GM23338 (cell line): ENCODE results near the gene GPR158. TPM values are rescaled to one million over a fixed set of nuclear protein-coding genes. Genes with fewer than 3 reads are reported as not detected.

ENCODE experiments used
- ATAC-seq: fragments of 200-7000 bp; cut with Tn5 transposase; 3 replicates; pipeline ENCODE4 v1.9.1; 2020
- DNase-seq: peaks from one replicate; pipeline ENCODE4 v3.0.0-alpha.2; 2015; ENCODE audit warnings: low spot score
- H2AFZ ChIP-seq: fragments of 200-600 bp; sonication (generic); 2 replicates; pipeline ENCODE4 v1.8.0; 2016; ENCODE audit warnings: antibody characterized with exemption, mild to moderate bottlenecking, moderate library complexity
- H3F3A ChIP-seq: fragments of 200-600 bp; sonication (generic); replicated peaks from 2 replicates; pipeline ENCODE4 v1.8.0; 2017; ENCODE audit warnings: antibody characterized with exemption, mixed run types, low read depth
- H3K27ac ChIP-seq: fragments of 200-600 bp; sonication (generic); 2 replicates; pipeline ENCODE4 v1.6.1; 2016; ENCODE audit warnings: low read depth
- H3K27me3 ChIP-seq: fragments of 200-600 bp; sonication (generic); 2 replicates; pipeline ENCODE4 v1.8.0; 2016; ENCODE audit warnings: mild to moderate bottlenecking, mixed run types, moderate library complexity; ENCODE audit not compliant: insufficient read depth
- H3K36me3 ChIP-seq: fragments of 200-600 bp; sonication (generic); 2 replicates; pipeline ENCODE4 v1.8.0; 2016; ENCODE audit warnings: mild to moderate bottlenecking; ENCODE audit not compliant: insufficient read depth
- H3K4me1 ChIP-seq: fragments of 200-600 bp; sonication (generic); 2 replicates; pipeline ENCODE4 v1.8.0; 2016; ENCODE audit warnings: mild to moderate bottlenecking, moderate library complexity; ENCODE audit not compliant: insufficient read depth
- H3K4me2 ChIP-seq: fragments of 200-600 bp; sonication (generic); 2 replicates; pipeline ENCODE4 v1.7.1; 2017; ENCODE audit warnings: mixed run types
- H3K4me3 ChIP-seq: fragments of 200-600 bp; sonication (generic); 2 replicates; pipeline ENCODE4 v1.6.1; 2016; ENCODE audit warnings: mixed run types
- H3K79me2 ChIP-seq: fragments of 200-600 bp; sonication (generic); replicated peaks from 2 replicates; pipeline ENCODE4 v1.8.0; 2017; ENCODE audit warnings: mild to moderate bottlenecking; ENCODE audit not compliant: insufficient read depth
- H3K9me2 ChIP-seq: fragments of 200-600 bp; sonication (generic); 2 replicates; pipeline ENCODE4 v1.8.0; 2017; ENCODE audit not compliant: insufficient read depth
- H4K20me1 ChIP-seq: fragments of 200-600 bp; sonication (generic); replicated peaks from 2 replicates; pipeline ENCODE4 v1.8.0; 2017; ENCODE audit warnings: mild to moderate bottlenecking; ENCODE audit not compliant: insufficient read depth
- H3K27ac Mint-ChIP-seq: 2 replicates; pipeline ENCODE4 v1.8.0; 2020; ENCODE audit warnings: inconsistent platforms, mild to moderate bottlenecking, moderate library complexity, mixed read lengths
- H3K27me3 Mint-ChIP-seq: 3 replicates; pipeline ENCODE4 v1.8.0; 2022; ENCODE audit warnings: low read depth, mild to moderate bottlenecking, moderate library complexity, mixed read lengths, inconsistent platforms; ENCODE audit not compliant: insufficient read depth, poor library complexity
- H3K36me3 Mint-ChIP-seq: 3 replicates; pipeline ENCODE4 v1.8.0; 2021; ENCODE audit warnings: low read depth, mild to moderate bottlenecking, inconsistent platforms, moderate library complexity, mixed read lengths
- H3K4me1 Mint-ChIP-seq: 3 replicates; pipeline ENCODE4 v1.8.0; 2020; ENCODE audit warnings: mild to moderate bottlenecking, inconsistent platforms, mixed read lengths
- H3K4me3 Mint-ChIP-seq: 3 replicates; pipeline ENCODE4 v1.8.0; 2021; ENCODE audit warnings: moderate library complexity, mild to moderate bottlenecking, inconsistent platforms, mixed read lengths
- H3K9me3 Mint-ChIP-seq: 3 replicates; pipeline ENCODE4 v1.8.0; 2020; ENCODE audit warnings: moderate library complexity, mild to moderate bottlenecking, inconsistent platforms, mixed read lengths
- CREB1 ChIP-seq: fragments of 250-450 bp; sonication (Bioruptor Pico); IDR thresholded peaks from 2 replicates; pipeline ENCODE4 v1.5.0; 2020; ENCODE audit warnings: low read depth, mild to moderate bottlenecking, moderate library complexity
- EZH2 ChIP-seq: fragments of 200-600 bp; sonication (generic); IDR thresholded peaks from one replicate; pipeline ENCODE4 v1.8.0; 2017; ENCODE audit warnings: antibody characterized with exemption, mild to moderate bottlenecking, low read depth; ENCODE audit not compliant: unreplicated experiment
- EZH2phosphoT487 ChIP-seq: fragments of 200-600 bp; sonication (generic); IDR thresholded peaks from one replicate; pipeline ENCODE4 v1.8.1; 2018; ENCODE audit warnings: antibody characterized with exemption; ENCODE audit not compliant: unreplicated experiment
- JUNB ChIP-seq: IDR thresholded peaks from one replicate; pipeline ENCODE4 v1.6.1; 2016; ENCODE audit warnings: antibody characterized with exemption; ENCODE audit not compliant: unreplicated experiment
- NANOG ChIP-seq: IDR thresholded peaks from 2 replicates; pipeline ENCODE4 v1.6.1; 2016; ENCODE audit warnings: antibody characterized with exemption, borderline replicate concordance
- POLR2AphosphoS5 ChIP-seq: IDR thresholded peaks from 2 replicates; pipeline ENCODE4 v1.6.1; 2016; ENCODE audit warnings: antibody characterized with exemption, low read depth
- REST ChIP-seq: IDR thresholded peaks from one replicate; pipeline ENCODE4 v1.6.1; 2018; ENCODE audit warnings: antibody characterized with exemption; ENCODE audit not compliant: unreplicated experiment
- STAT1 ChIP-seq: IDR thresholded peaks from one replicate; pipeline ENCODE4 v1.6.1; 2016; ENCODE audit warnings: antibody characterized with exemption; ENCODE audit not compliant: unreplicated experiment
- ZNF114 ChIP-seq: fragments of 250-450 bp; sonication (Bioruptor Pico); IDR thresholded peaks from 2 replicates; pipeline ENCODE4 v1.5.0; 2020; ENCODE audit warnings: mild to moderate bottlenecking, moderate library complexity
- ZNF331 ChIP-seq: fragments of 250-450 bp; sonication (Bioruptor Pico); IDR thresholded peaks from 2 replicates; pipeline ENCODE4 v1.5.0; 2020; ENCODE audit warnings: low read depth, mild to moderate bottlenecking, moderate library complexity
- ZNF462 ChIP-seq: fragments of 250-450 bp; sonication (Bioruptor Pico); IDR thresholded peaks from 2 replicates; pipeline ENCODE4 v1.5.0; 2020; ENCODE audit warnings: mild to moderate bottlenecking, moderate library complexity
- polyA plus RNA-seq: library from polyadenylated mRNA; unstranded; fragments of >200 nt; fragmentation: Nextera tagmentation; extraction: Ambion mirVana; gene quantifications from 2 replicates; pipeline ENCODE4 v1.2.1, GENCODE V29; 2016
- total RNA-seq: library from RNA; depleted of rRNA; stranded (reverse); fragments of >200 nt; shearing (Covaris generic); gene quantifications from 2 replicates; pipeline ENCODE4 v1.2.3, GENCODE V29; 2014
- TF ChIP-seq, protein P1 (sequence below), 2 experiments: fragments of 200-600 bp in 1 of 2; sonication (generic) in 1 of 2; conservative IDR thresholded peaks; 2 replicates each; pipeline versions ENCODE4 v1.5.1 to v1.6.1; 2016 to 2017; ENCODE audit warnings: antibody characterized with exemption in 2 of 2, low read depth in 2 of 2, mild to moderate bottlenecking in 2 of 2, moderate library complexity in 1 of 2
- TF ChIP-seq, protein P2 (sequence below): IDR thresholded peaks from 2 replicates; pipeline ENCODE4 v1.6.1; 2016; ENCODE audit warnings: antibody characterized with exemption

The GPR158 gene
- total and polyA plus RNA-seq, 2 experiments from 2014 or later = 0.13 to 1.5 TPM

DNA sequence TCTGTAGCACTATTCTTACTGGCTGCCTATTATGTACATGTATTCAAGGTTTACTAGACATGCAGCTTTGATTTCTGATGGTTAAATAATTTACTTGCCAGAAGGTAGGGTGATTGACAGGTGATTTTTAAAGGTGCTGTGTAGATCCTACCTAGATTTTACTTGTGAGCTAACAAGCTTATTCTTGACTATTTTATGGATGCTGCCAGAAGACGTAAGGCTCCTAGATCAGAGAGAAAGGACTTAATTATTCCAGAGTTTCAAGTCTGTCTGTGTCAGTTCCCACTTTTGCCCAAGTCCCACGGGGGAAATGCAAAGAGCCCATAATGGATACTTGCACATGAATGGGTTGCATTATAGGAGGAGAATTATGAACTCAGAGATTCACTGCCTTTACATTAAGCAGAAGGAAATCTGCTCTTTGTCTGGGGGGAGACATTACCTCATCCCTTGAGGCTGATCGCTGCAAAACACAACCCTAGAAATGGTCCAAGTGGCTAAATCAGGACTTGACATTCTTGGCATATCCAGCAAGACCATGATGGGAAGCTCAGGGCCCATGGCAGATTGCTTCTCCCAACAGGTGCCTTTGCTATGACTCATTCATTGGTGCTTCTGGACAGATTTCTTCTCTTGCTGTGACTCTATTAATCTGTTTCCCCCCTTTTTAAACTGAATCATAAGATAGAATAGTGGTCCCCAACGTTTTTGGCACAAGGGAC is 32.1 kb downstream of the GPR158 start:
- Mint-ChIP-seq H3K4me3 (no peak overlapping the region), H3K4me1 (peaks cover 7% of the 10 kb centered on the region; the same call in 2 of the 3 replicates), H3K9me3 (no peaks in the 10 kb centered on the region), H3K27me3 (no peaks in the 10 kb centered on the region), H3K27ac (no peak overlapping the region), H3K36me3 (no peaks in the 10 kb centered on the region)
- DNase-seq (no peak), ATAC-seq (no peak)
- Histone ChIP-seq H3K4me2 (no peak overlapping the region), H3K4me1 (peaks cover 6% of the 10 kb centered on the region), H2AFZ (no peak overlapping the region), H4K20me1 (no peaks in the 10 kb centered on the region), H3F3A (no peaks in the 10 kb centered on the region), H3K79me2 (no peaks in the 10 kb centered on the region), H3K4me3 (no peak overlapping the region), H3K9me2 (no peaks in the 10 kb centered on the region), H3K27ac (no peak overlapping the region), H3K36me3 (no peaks in the 10 kb centered on the region), H3K27me3 (no peaks in the 10 kb centered on the region)
- no peak for TF ChIP-seq NANOG
- TF ChIP-seq ZNF462 (CRISPR knock-in tag) = no peak
- no peak for TF ChIP-seq EZH2phosphoT487
- no peak for TF ChIP-seq STAT1
- TF ChIP-seq, protein P1, sequence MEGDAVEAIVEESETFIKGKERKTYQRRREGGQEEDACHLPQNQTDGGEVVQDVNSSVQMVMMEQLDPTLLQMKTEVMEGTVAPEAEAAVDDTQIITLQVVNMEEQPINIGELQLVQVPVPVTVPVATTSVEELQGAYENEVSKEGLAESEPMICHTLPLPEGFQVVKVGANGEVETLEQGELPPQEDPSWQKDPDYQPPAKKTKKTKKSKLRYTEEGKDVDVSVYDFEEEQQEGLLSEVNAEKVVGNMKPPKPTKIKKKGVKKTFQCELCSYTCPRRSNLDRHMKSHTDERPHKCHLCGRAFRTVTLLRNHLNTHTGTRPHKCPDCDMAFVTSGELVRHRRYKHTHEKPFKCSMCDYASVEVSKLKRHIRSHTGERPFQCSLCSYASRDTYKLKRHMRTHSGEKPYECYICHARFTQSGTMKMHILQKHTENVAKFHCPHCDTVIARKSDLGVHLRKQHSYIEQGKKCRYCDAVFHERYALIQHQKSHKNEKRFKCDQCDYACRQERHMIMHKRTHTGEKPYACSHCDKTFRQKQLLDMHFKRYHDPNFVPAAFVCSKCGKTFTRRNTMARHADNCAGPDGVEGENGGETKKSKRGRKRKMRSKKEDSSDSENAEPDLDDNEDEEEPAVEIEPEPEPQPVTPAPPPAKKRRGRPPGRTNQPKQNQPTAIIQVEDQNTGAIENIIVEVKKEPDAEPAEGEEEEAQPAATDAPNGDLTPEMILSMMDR (conservative IDR thresholded peaks at IDR 0.05; ENCODE audit: low read depth in 2 of 2) = no peak
- no peak for TF ChIP-seq ZNF331 (CRISPR knock-in tag)
- TF ChIP-seq ZNF114 (CRISPR knock-in tag) = no peak
- TF ChIP-seq EZH2 = no peak
- no peak for TF ChIP-seq JUNB
- TF ChIP-seq POLR2AphosphoS5 = no peak
- TF ChIP-seq REST = no peak
- TF ChIP-seq CREB1 (CRISPR knock-in tag) = no peak
- TF ChIP-seq, protein P2, sequence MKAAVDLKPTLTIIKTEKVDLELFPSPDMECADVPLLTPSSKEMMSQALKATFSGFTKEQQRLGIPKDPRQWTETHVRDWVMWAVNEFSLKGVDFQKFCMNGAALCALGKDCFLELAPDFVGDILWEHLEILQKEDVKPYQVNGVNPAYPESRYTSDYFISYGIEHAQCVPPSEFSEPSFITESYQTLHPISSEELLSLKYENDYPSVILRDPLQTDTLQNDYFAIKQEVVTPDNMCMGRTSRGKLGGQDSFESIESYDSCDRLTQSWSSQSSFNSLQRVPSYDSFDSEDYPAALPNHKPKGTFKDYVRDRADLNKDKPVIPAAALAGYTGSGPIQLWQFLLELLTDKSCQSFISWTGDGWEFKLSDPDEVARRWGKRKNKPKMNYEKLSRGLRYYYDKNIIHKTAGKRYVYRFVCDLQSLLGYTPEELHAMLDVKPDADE = no peak
